AG04450 (cell line): ENCODE measurements around the gene BIRC2. TPM values are rescaled to one million over a fixed set of nuclear protein-coding genes. Genes with fewer than 3 reads are reported as not detected.

Experiments used
- CTCF ChIA-PET: fragments of 300-600, 350-600 bp; formaldehyde crosslinking; extraction: SDS; loops from one replicate; lab custom pipeline; 2022; ENCODE audit warnings: antibody characterized with exemption, inconsistent platforms; lab: Charles Lee
- POLR2A ChIA-PET: fragments of 350-600 bp; formaldehyde crosslinking; extraction: SDS; loops from one replicate; lab custom pipeline; 2021; ENCODE audit warnings: antibody characterized with exemption, inconsistent platforms; lab: Yijun Ruan, JAX
- DNase-seq: peaks from one replicate; pipeline ENCODE4 v3.0.0-alpha.2; 2011; ENCODE audit warnings: low read depth, low spot score
- H3K27ac ChIP-seq: one replicate; pipeline ENCODE4 v1.5.1; 2012; ENCODE audit warnings: low read depth, low read length, control low read depth
- H3K27me3 ChIP-seq: one replicate; pipeline ENCODE4 v1.6.0; 2012; ENCODE audit warnings: low read length; ENCODE audit not compliant: control insufficient read depth, insufficient read depth
- H3K4me3 ChIP-seq: 2 replicates; pipeline ENCODE4 v1.5.1; 2011; ENCODE audit warnings: mild to moderate bottlenecking, low read depth, low read length, control low read depth
- H3K9me3 ChIP-seq: 2 replicates; pipeline ENCODE4 v1.5.1; 2012; ENCODE audit warnings: low read length; ENCODE audit not compliant: control insufficient read depth, insufficient read depth
- polyA plus RNA-seq: library from polyadenylated mRNA; depleted of rRNA; stranded (reverse); fragments of >200 nt; gene quantifications from 2 replicates; pipeline ENCODE4 v1.2.3, GENCODE V29; 2011
- TF ChIP-seq, protein P1 (sequence below): IDR thresholded peaks from 2 replicates; pipeline ENCODE4 v1.5.1; 2011; ENCODE audit warnings: low read depth, low read length, control low read depth, inconsistent platforms

The BIRC2 gene
- polyA plus RNA-seq, 1 experiment: 64.3 TPM

DNA sequence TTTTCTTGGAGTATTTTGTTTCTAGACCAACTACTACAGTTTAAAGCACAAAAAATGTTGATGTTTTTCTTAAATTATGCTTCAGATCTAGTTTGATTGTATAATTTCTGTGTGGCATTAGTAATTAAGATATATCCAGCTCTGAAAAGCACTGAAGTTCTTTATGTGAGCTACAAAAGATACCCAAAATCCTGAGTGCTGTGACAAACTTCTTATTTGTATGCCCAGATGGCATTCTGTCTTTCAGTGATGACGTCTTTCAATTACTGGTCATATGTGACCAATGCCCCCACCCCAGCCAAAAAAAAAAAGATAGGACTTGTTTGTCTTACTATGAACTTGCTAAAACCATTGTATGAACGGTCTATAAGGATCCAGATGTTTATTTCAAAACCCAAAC is 51.3 kb downstream of the BIRC2 start:
- Histone ChIP-seq H3K27me3 (no peaks in the 10 kb centered on the region), H3K4me3 (no peak overlapping the region), H3K9me3 (no peaks in the 10 kb centered on the region), H3K27ac (no peak overlapping the region)
- ChIA-PET POLR2A (no interaction called here), CTCF (interaction anchor here (0.9 to 5.8 kb wide), 3 partner anchors 7 to 268 kb away, joined by 3 to 55 read pairs (median 3); no protein-coding TSS in a partner anchor)
- TF ChIP-seq, protein P1, sequence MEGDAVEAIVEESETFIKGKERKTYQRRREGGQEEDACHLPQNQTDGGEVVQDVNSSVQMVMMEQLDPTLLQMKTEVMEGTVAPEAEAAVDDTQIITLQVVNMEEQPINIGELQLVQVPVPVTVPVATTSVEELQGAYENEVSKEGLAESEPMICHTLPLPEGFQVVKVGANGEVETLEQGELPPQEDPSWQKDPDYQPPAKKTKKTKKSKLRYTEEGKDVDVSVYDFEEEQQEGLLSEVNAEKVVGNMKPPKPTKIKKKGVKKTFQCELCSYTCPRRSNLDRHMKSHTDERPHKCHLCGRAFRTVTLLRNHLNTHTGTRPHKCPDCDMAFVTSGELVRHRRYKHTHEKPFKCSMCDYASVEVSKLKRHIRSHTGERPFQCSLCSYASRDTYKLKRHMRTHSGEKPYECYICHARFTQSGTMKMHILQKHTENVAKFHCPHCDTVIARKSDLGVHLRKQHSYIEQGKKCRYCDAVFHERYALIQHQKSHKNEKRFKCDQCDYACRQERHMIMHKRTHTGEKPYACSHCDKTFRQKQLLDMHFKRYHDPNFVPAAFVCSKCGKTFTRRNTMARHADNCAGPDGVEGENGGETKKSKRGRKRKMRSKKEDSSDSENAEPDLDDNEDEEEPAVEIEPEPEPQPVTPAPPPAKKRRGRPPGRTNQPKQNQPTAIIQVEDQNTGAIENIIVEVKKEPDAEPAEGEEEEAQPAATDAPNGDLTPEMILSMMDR: no peak
- DNase-seq: no peak

DNA sequence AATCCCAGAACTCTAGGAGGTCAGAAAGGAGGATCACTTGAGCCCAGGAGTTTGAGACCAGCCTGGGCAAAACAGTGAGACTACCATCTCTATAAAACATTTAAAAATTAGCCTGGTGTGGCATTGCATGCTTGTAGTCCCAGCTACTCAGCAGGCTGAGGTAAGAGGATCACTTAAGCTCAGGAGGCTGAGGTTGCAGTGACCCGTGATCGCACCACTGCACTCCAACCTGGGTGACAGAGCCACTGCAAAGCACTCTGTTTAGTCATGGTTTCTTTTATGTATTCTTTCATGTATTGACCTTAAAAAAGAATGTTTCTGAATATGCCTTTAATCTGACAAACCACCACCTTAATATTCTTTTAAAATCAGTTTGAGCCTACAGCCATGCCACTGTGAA is 52.2 kb downstream of the BIRC2 start:
- H3K27ac ChIP-seq: no peak overlapping the region
- H3K9me3 ChIP-seq: no peaks in the 10 kb centered on the region
- POLR2A ChIA-PET: no interaction called here
- H3K4me3 ChIP-seq: no peak overlapping the region
- TF ChIP-seq, protein P1: no peak
- CTCF ChIA-PET: interaction anchor here (5.8 kb wide), 1 partner anchor 8 kb away, joined by 55 read pairs; no protein-coding TSS in a partner anchor
- no peak for DNase-seq
- H3K27me3 ChIP-seq: no peaks in the 10 kb centered on the region

DNA sequence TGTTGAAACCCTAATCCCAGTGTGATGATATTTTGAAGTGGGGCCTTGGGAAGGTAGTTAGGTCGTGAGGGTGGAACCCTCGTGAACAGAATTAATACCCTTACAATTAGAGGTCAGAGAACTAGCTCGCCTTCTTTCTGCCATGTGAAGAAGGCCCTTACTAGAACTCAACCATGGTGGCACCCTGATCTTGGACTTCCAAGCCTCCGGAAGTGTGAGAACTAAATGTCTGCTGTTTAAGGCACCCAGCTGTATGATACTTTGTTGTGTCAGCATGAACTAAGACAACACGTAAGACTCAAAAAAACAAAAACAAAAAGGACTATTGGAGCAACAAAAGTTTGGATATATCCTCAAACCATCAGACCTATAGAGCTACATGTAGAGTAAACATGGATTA is 53.6 kb downstream of the BIRC2 start:
- Histone ChIP-seq H3K27me3 (no peaks in the 10 kb centered on the region), H3K4me3 (no peak overlapping the region), H3K9me3 (no peaks in the 10 kb centered on the region), H3K27ac (no peak overlapping the region)
- TF ChIP-seq, protein P1: no peak
- no peak for DNase-seq
- CTCF ChIA-PET: interaction anchor here (5.8 kb wide), 1 partner anchor 10 kb away, joined by 55 read pairs; no protein-coding TSS in a partner anchor
- POLR2A ChIA-PET: no interaction called here

DNA sequence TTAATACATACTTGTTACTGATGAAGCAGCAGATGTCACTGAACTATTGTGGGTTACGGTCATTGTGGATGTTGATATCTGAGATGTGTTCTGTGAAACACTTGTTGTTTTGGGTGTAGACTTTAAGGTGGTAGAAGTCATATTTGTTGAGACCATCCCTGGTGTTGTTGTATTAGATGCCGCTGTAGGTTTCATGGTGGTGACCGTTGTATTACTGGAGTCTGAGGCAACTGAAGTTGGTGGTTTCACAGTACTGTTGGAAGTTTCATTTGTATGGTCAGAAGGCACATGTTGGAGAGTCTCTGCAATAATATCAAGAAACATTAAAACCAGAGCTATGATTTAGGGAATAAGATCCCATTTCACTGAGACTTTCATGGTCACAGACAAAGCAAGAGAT is 54.9 kb downstream of the BIRC2 start:
- ChIA-PET POLR2A (no interaction called here), CTCF (interaction anchor here (0.7 to 5.8 kb wide), 2 partner anchors 11 to 264 kb away, joined by 5 to 55 read pairs; no protein-coding TSS in a partner anchor)
- H3K4me3 ChIP-seq: no peak overlapping the region
- H3K9me3 ChIP-seq: no peaks in the 10 kb centered on the region
- no peak overlapping the region for H3K27ac ChIP-seq
- no peaks in the 10 kb centered on the region for H3K27me3 ChIP-seq
- DNase-seq: no peak
- TF ChIP-seq, protein P1: no peak

DNA sequence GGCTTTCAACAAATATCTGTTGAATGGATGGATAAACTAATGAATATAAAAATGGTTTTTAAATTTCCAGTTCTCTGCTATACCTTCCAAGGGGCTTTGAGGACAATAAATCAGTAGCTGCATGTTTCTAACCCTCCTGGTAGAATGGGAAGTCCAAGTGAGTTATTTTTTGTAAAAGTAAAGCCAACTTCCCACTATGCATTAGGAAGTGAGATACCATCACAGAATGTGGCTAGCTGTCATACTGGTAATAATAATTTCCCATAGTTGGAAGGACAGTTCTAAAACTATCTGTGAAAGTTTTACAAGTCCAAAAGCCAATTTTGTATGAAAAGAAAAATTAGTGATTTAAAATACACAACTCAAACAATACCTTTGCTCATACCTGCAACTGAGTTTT is 55.5 kb downstream of the BIRC2 start:
- no peaks in the 10 kb centered on the region for H3K9me3 ChIP-seq
- TF ChIP-seq, protein P1: no peak
- H3K27me3 ChIP-seq: no peaks in the 10 kb centered on the region
- no peak overlapping the region for H3K4me3 ChIP-seq
- ChIA-PET POLR2A (no interaction called here), CTCF (interaction anchor here (0.6 to 5.8 kb wide), 2 partner anchors 11 to 75 kb away, joined by 4 to 55 read pairs; no protein-coding TSS in a partner anchor)
- no peak for DNase-seq
- no peak overlapping the region for H3K27ac ChIP-seq
